Measurements from ENCODE around the gene OR6C1.
"Not testable (repeated sequence)": the region's sequence is repeated elsewhere in the genome, so short reads cannot be mapped to it uniquely, and the experiment has no call there.

OR6C1 gene

DNA sequence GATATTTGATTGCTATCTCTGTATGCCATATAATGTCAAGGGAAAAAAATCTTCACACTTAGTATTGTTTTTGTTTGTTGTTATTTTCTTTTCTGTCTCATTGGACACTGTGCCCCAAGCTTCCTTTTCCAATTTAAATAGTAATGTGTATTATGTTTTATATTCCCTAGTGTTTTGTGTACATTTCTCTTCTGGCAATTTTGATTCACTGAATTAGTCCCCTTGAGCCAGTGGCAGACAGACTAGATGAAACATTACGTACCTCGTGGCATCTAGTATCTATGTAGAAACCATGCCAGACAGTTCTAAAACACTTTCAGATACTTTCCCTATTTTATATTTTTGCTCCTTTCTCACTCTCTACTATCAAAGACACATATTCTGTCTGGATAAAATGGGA, at the start of gene OR6C1:
Gene OR6C1, plus strand, starts transcription at position 301 of the 400 bp plus-strand sequence. CDS start 6,257 bp downstream, outside the sequence.
- no peak for DNase-seq (ENCODE audit: low read depth)

DNA sequence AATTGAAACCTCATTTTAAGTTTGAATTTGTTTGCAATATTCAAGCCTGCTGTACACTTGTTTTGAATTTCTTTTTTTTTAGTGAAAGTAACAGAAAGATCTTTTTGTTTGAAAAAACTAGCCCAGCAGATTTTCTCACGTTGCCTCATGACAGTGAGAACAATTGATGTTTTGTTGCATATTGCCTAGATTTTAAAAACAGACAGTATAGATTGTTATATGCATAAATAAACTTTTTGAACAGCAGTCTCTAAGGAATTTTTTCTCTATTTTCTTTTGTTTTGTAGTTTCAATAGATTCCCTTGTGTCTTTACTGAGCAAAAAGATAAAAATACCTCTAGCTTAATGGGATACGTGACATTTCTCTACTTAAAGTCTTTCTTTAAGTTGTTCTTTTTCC, 33.2 kb upstream of the OR6C1 start:
- DNase-seq (ENCODE audit: low read depth): no peak

DNA sequence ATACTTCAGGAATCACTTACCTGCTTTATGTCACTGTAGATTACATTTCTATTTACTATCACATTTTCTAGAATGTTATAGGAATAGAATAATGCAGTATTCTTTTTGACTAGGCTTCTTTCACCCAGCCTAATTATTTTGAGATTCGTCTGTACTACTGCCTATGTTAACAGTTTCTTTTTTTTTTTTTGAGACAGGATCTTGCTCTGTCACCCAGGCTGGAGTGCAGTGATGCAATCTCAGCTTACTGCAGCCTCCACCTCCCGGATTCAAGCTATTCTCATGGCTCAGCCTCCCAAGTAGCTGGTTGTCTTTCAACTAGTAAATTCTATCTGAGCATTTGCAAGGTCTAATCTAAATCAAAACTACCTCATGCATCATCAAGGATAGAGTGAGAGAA, 24.1 kb upstream of the OR6C1 start:
- DNase-seq (ENCODE audit: low read depth): no peak

DNA sequence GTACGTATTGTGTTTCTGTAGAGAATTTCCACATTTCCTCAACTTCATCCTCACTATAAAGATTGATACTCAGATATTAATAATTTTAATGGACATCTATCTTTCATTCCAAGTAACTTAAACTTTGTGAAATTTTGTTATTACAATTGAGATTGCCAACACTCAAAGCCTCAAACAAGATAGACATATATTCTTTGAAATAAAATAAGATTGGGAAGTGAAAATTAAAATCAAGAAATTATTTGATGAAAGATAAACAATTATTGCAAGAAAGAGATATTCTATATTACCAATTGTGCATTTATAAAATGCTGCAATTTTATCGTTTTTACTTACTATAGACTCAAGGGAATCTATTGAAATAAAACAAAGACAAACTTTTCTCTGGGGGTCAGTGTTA, 17.7 kb upstream of the OR6C1 start, which contains the start of gene OR6C6:
Gene OR6C6, minus strand, starts transcription at position 101 of the 400 bp plus-strand sequence. CDS start 1,337 bp downstream, outside the sequence.
- DNase-seq (ENCODE audit: low read depth): no peak

DNA sequence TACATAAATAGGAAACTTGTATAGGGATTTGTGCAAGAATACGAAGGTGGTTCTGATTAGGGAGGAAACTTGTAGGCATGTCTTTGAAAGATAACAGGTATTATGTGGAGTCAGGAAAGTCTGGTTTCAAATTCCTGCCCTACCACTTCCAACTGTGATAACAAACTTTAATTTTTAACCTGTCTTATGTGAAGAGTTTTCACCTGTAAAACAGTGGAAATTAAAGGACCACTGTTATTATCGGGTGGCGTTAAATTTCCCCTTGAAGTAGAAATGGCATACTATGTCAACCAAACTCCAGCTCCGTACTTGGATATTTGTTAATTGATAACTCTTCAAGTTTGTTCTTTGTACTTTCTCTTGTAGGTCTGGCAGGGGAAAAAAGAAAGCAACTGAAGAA, 6.1 kb downstream of the OR6C1 start:
- no peak for DNase-seq (ENCODE audit: low read depth)

DNA sequence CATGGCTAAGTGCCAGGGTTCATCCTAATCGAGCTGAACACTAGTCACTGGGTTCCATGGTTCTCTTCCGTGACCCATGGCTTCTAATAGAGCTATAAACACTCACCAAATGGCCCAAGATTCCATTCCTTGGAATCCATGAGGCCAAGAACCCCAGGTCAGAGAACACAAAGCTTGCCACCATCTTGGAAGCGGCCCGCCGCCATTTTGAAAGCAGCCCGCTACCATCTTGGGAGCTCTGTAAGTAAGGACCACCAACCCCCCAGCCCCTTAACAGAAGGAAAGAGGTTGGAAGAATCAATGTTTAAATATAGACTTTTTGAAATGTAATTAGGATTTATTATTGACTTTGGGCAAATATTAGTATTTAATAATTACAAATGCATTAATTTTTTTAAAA, 11.7 kb downstream of the OR6C1 start:
- not testable (repeated sequence) for DNase-seq (ENCODE audit: low read depth)

DNA sequence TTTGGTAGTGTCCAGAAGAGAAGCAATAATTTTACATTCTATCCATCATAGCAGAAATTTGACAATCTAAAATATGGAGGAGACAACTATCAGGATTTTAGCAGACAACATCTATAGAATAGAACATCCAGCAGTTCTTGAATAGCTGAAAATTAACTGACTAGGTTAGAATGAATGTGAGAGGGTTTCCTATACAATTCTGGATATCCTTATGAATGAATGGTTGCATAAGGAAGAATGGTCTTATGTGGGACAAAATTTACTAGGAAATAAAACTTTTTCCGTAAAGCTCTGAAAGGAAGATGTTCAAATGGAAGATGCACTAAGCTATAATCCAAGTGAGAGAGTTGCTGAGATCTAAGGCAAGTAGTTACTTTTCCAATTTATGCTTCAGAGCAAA, 16.3 kb downstream of the OR6C1 start, which contains the start of gene OR6C3:
Gene OR6C3, plus strand, starts transcription at position 301 of the 400 bp plus-strand sequence. CDS start 955 bp downstream, outside the sequence.
- no peak for DNase-seq (ENCODE audit: low read depth)

DNA sequence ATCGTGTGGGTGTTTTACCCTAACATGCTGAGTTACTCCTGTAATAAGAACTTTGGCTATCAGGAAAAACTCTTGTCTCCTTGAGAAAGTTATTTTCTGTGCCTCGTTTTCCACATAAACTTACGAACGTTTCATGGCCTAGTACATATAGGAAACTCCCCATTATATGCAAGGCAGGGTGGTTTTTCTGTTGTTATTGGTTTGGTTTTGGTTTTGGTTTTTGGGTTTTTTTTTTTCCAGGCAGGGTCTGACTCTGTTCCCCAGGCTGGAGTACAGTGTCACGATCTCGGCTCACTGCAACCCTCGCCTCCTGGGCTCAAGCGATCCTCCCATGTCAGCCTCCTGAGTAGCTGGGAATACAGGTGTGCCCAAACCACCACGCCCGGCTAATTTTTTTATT, 21.9 kb downstream of the OR6C1 start:
- DNase-seq (ENCODE audit: low read depth): no peak

DNA sequence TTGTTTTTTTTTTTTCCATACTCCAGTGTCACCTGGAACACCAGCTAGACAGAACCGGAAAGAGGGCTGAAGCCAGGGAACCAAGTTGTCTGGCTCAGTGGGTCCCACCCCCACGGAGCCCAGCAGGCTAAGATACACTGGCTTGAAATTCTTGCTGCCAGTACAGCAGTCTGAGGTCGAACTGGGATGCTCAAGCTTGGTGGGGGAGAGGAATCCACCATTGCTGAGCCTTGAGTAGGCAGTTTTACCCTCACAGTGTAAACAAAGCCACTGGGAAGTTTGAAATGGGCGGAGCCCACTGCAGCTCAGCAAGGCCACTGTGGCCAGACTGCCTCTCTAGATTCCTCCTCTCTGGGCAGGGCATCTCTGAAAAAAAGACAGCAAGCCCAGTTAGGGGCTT, 41.2 kb downstream of the OR6C1 start:
- DNase-seq (ENCODE audit: low read depth): not testable (repeated sequence)

DNA sequence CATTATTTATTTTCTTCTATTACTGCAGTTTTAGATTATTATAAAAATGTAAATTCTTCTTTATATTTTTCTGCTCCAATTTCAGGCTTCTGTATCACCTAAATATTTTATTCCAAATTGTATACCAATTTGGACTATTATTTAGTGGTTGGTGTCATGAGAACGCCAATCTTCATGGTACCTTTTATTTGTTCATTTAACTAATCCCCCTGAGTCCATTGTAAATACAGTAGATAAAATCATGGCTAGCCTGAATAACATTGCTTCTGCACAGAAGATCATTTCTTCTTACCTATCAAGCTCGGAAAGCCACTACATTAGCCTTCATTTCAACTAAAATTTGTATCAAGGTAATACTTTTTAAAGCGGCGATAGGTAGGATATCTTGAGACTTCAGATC, 48.5 kb downstream of the OR6C1 start, which contains the start of gene OR6C75:
Gene OR6C75, plus strand, starts transcription at position 301 of the 400 bp plus-strand sequence. CDS start 2,136 bp downstream, outside the sequence.
- no peak for DNase-seq (ENCODE audit: low read depth)

DNA sequence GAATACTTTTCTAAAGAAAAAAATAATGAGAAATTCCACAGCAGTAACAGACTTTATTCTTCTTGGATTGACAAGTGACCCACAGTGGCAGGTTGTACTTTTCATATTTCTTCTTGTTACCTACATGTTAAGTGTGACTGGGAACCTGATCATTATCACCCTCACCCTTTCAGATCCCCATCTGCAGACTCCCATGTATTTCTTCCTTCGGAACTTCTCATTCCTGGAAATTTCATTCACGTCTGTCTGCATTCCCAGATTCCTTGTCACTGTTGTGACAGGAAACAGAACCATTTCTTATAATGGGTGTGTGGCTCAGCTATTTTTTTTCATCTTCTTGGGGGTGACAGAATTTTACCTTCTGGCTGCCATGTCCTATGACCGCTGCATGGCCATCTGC, 50.9 kb downstream of the OR6C1 start:
- no peak for DNase-seq (ENCODE audit: low read depth)
